Right ventricle myocardium superior (tissue), 1 donor: ENCODE measurements around the gene CHCHD5. TPM values are rescaled to one million over a fixed set of nuclear protein-coding genes. Genes with fewer than 3 reads are reported as not detected.
"Not testable (repeated sequence)": the region's sequence is repeated elsewhere in the genome, so short reads cannot be mapped to it uniquely, and the experiment has no call there.

Source experiments
- ATAC-seq: fragments of 200-7000 bp; cut with Tn5 transposase; one replicate; pipeline ENCODE4 v1.9.1; 2020; ENCODE audit warnings: mild to moderate bottlenecking; ENCODE audit not compliant: poor library complexity
- DNase-seq: peaks from one replicate; pipeline ENCODE4 v3.0.0-alpha.2; 2020
- intact Hi-C: fragments of 100-400 bp; cut with DNase I; formaldehyde crosslinking; loops from one replicate; pipeline ENCODE4 v1.11.2; 2022
- long read RNA-seq: library from polyadenylated mRNA; unstranded; transcript quantifications from one replicate; pipeline ENCODE4 v2.0.0, GENCODE V29; 2021
- total RNA-seq: library from RNA; stranded (reverse); fragmentation: NEBNext Ultra II Directional; extraction: Animal tissue kit (Norgen Biotek cat#: 25700); gene quantifications from one replicate; pipeline ENCODE4 v1.2.1, GENCODE V29; 2021
- donor health status: DM: no; HTN: yes; CAD: no; lungs with severe emphysema.

The CHCHD5 gene
- total RNA-seq: 18.7 TPM
- long read RNA-seq, partial matches to known transcripts: 0 of 8 reads
- long read RNA-seq, other reads (novel, unspliced or antisense): 4 of 8 reads

DNA sequence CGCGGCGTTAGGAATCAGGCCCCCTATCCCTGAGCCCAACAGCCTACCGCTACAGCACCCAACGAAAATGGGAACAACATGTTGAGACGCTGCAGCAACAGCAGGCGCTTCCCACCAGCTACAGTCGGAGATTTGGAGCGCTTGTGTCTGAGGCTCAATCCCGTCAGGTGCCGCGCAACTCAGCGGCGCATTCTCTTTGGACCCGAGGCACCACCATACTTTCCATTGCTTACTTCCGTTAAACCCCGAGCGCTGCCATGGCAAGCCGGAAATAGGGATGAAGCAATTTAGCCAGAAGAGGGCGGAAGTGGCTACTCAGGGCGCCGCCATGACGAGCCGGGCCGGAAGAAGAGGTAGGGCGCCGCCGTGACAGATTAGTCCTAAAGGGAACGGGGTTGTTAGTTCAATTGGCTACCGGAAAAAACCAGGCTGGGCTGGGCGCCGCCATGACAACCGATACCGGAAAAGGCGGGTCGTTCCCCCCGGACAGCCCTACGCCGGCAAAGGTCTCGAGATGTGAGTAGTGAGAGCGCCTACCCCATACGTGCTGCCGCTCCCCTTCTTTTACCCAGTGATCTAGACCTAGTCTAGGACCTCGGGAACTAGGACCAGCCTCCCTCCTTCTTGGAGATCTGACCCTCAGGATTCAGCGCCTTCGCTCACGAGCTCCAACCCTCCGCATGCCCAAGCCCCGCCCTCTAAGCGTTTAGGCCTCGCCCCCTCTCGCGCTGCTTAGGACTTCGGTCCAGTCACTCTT lies at the start of gene CHCHD5:
Gene CHCHD5 (plus strand): TSS at position 476 of the 757 bp plus-strand sequence. CDS start 39 bp downstream, at position 515.
- DNase-seq (peak; percentile 97), ATAC-seq (peak; percentile 95)
- intact Hi-C loops: loop anchor here (5.0 kb wide), 1 partner anchor 42 kb away; the partner anchor contains the start of gene POLR1B

DNA sequence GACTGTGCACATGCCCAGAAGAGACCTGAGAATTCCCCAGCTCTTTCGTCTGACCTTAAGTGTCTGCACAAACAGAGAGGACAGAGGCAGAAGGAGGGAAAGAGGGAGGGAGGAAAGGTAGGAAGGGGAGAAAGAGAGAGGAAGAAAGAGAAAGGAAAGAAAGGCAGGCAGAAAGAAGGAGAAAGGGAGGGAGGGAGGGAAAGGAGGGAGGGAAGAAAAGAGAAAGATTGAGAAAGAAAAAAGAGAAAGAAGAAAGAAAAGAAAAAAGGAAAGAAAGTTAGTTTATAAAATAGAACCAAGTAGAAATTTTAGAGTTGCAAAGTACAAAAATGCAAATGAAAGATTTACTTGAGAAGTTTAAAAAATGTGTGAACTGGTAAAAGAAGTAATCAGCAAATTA lies 49.6 kb upstream of the CHCHD5 start:
- intact Hi-C loops: no loop called here
- no peak for DNase-seq
- no peak for ATAC-seq

- DNase-seq, intact Hi-C loops, ATAC-seq: not testable (repeated sequence)
These were observed 47.7 kb upstream of the CHCHD5 start for GRCh38 chr2:112536665-112537064.

DNA sequence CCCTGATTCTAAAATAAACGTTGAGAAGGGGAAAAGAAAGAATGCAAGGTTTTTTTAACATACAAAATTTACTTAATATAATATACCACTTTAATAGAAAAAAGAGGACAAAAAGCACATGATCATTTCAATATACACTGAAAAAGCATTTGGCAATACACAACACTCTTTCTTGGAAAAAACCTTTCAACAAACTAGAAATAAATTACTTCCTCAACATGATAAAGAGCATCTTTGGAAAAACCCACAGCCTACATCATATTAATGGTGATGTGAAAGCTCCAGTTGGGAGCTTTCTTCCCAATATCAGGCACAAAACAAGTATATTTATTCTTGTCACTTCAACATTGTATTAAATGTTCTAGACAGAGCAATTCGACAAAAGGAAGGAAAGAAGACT lies 45.1 kb upstream of the CHCHD5 start:
- intact Hi-C loops: no loop called here
- DNase-seq (no peak), ATAC-seq (no peak)

DNA sequence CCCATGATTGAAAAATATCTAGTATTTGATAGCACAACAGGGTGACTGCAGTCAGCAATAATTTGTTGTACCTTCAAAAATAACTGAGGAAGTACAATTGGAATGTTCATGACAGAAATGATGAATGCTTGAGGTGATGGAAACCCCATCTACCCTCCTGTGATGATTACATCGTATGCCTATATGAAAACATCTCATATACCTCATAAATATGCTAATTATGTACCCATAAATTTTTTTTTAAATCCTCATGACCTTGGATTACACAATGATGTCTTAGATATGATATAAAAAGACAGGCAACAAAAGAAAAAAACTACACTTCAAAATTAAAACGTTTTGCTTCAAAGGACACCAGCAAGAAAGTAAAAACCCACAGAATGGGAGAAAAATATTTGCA lies 43.5 kb upstream of the CHCHD5 start:
- DNase-seq: no peak
- intact Hi-C loops: loop anchor here (5.0 kb wide), 1 partner anchor 41 kb away; the partner anchor contains the start of gene CHCHD5

DNA sequence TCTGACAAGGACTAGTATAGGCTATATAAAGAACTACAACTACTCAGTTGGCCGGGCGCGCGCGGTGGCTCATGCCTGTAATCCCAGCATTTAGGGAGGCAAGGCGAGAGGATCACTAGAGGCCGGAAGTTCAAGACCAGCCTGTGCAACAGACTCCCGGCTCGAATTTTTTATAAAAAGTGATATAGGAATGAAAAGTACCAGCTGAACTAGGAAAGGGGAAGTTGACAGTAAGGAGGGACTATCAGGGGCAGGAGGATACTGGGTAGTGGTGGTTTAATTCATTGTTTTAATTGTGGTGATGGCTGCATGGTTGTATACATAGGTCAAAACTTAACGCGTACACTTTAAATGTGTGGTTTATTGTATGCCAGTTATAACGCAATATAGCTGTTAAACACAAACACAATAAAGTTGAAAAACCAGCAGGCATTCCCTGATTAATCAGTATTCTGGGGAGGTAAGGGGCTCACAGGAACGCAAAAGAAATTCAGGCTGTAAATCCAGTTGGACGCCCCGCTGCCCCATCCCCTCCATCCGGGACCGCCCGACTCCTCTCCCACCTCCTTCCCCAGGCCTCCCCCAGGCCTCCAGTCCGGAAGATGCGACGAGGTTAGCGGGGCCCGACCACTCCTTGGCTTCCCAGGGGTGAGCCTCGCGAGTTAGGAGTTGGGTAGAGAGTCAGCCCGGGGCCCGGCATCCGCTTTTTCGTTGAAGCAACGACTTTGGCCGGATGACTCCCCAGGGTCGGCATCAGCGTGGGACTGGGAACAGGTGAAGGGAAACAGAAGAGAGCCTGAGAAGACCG lies 42.9 kb upstream of the CHCHD5 start:
- DNase-seq (peak; percentile 80), ATAC-seq (peak; percentile 87)
- intact Hi-C loops: loop anchor here (5.0 kb wide), 1 partner anchor 41 kb away; the partner anchor contains the start of gene CHCHD5

More for the DNA sequence above, 43.5 kb upstream of the CHCHD5 start:
- no peak for ATAC-seq

DNA sequence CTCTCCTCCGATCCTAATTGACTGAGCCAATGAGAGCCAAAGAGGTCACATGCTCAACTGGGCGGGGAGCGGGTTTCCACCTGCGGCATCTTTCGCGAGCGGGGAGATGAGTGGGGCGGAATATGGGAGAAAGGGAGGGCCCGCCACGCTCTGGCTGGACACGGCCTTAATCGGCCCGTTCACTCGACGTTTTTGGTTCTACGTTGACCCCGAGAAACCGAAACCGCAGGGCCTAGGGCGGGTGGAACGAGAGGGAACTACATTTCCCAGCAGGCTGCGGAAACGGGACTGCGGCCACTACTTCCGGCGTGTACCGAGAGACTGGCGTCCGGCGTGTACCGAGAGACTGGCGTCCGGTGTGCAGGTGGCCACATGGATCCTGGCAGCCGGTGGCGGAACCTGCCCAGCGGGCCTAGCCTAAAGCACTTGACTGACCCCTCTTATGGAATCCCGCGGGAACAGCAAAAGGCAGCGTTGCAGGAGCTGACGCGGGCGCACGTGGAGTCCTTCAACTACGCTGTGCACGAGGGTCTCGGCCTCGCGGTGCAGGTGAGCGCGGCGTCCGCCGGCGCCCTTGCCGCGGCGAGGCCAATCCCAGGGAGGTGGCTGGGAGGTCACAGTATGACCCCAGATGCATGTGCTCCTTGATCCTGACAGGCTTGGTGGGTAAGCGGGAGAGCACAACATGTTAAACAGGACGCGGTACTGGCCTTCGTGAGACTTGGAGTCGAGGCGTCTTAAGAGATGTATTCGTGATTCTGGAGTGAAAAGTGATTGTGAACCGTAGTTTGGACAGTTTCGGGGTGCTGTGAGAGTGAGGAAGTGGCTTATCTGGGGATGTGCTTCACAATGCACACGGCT lies 42.1 kb upstream of the CHCHD5 start, which contains the start of gene POLR1B:
Gene POLR1B (plus strand): TSS at position 343 of the 861 bp plus-strand sequence. CDS start 30 bp downstream, at position 373.
- intact Hi-C loops: loop anchor here (5.0 kb wide), 1 partner anchor 40 kb away; the partner anchor contains the start of gene CHCHD5
- peak; percentile 91 for DNase-seq
- peak; percentile 98 for ATAC-seq

- ATAC-seq (no peak), DNase-seq (no peak)
- intact Hi-C loops: loop anchor here (5.0 kb wide), 1 partner anchor 39 kb away; the partner anchor contains the start of gene CHCHD5
These were observed 41.3 kb upstream of the CHCHD5 start for GRCh38 chr2:112542984-112543661.

- intact Hi-C loops: no loop called here
- no peak for ATAC-seq
- no peak for DNase-seq
These were observed 37.1 kb upstream of the CHCHD5 start for GRCh38 chr2:112547333-112547732.

DNA sequence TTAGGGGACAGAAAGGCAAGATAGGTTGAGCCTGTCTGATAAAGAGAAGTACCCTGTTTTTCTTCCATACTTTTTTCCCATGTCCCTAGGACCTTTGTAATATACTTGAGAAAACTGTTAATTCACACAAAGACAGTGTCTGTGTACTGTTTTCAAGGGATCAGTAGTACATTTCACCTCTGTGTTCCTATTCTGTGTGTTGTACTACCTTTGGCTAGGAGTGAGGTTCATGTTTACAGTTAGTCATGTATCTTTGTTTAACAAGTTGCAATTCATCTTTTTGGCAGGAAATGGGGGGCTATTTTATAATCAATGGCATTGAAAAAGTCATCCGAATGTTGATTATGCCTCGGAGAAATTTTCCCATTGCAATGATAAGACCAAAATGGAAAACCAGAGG lies 35.4 kb upstream of the CHCHD5 start:
- intact Hi-C loops: no loop called here
- DNase-seq: no peak
- ATAC-seq: no peak

GRCh38 chr2:112566104-112566503 lies 18.3 kb upstream of the CHCHD5 start:
- DNase-seq (no peak), ATAC-seq (no peak)
- intact Hi-C loops: no loop called here

GRCh38 chr2:112566508-112566907 lies 17.9 kb upstream of the CHCHD5 start:
- not testable (repeated sequence) for DNase-seq, ATAC-seq

GRCh38 chr2:112572005-112572404 lies 12.4 kb upstream of the CHCHD5 start:
- ATAC-seq (no peak), DNase-seq (no peak)
- intact Hi-C loops: no loop called here

More at GRCh38 chr2:112566508-112566907, 17.9 kb upstream of the CHCHD5 start:
- intact Hi-C loops: not testable (repeated sequence)

DNA sequence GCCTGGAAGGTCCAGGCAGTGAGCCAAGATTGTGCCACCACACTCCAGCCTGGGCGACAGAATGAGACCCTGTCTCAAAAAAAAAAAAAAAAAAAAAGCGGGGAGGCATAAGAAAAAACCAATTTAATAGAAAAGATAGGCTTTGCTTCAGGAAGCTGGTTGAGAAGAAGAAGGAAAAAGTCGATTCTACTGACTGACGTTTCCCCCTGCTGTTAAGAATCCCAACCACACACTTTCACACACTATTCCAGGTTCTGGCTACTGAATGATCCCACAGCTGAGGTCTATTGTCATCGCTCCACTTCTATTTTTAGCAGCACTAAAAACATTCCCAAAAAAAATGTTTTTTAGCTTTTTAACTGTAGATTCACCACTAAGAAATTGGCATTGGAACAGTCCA lies 6.7 kb upstream of the CHCHD5 start:
- no peak for ATAC-seq
- intact Hi-C loops: no loop called here
- DNase-seq: no peak

DNA sequence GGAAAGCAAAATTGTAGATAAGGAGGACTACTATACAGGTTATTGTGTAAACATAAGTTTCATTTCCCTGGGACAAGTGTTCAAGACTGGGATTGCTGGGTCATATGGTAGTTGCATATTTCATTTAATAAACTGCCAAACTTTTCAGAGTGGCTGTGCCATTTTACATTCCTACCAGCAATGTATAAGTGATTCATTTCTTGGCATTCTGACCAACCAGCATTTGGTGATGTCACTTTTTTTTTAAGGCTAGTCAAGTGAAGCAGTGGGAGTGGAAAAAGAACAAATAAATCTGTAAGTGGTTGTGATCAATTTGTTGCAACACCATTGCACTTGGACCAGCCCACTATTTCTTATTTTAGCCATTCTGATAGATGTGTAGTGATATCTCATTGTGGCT lies 5.2 kb upstream of the CHCHD5 start:
- intact Hi-C loops: no loop called here
- DNase-seq: no peak
- ATAC-seq: no peak

- ATAC-seq (no peak), DNase-seq (no peak)
- intact Hi-C loops: loop anchor here (5.0 kb wide), 1 partner anchor 38 kb away; the partner anchor contains the start of gene POLR1B
These were observed 4.3 kb upstream of the CHCHD5 start for GRCh38 chr2:112580084-112580483.

- intact Hi-C loops: loop anchor here (2.0 to 5.0 kb wide), 2 partner anchors 40 to 100 kb away; partner anchors contain the start of genes POLR1B and TTL
- DNase-seq (no peak), ATAC-seq (peak; percentile 7)
These were observed 2.1 kb upstream of the CHCHD5 start for GRCh38 chr2:112582314-112582746.
